IPS-18c (cell line): ENCODE measurements around the gene OVOL1.
"Not testable (repeated sequence)": the region's sequence is repeated elsewhere in the genome, so short reads cannot be mapped to it uniquely, and the experiment has no call there.

Experiments
- H3K4me3 ChIP-seq: 2 replicates; pipeline ENCODE4 v1.7.0; 2013; ENCODE audit warnings: low read depth, mild to moderate bottlenecking, low read length, moderate library complexity; ENCODE audit not compliant: insufficient read depth
- H3K9me3 ChIP-seq: one replicate; pipeline ENCODE4 v1.6.1; 2013; ENCODE audit warnings: mild to moderate bottlenecking, low read length, moderate library complexity; ENCODE audit not compliant: control insufficient read depth, insufficient read depth

Gene OVOL1

GRCh38 chr11:65821107-65821506 lies 34.2 kb downstream of the OVOL1 start:
- peaks cover 2% of the 10 kb centered on the region for H3K9me3 ChIP-seq
- no peak overlapping the region for H3K4me3 ChIP-seq

- Histone ChIP-seq H3K4me3 (no peak overlapping the region), H3K9me3 (peaks cover 2% of the 10 kb centered on the region)
Observed at GRCh38 chr11:65822776-65823528, 36.1 kb downstream of the OVOL1 start.

DNA sequence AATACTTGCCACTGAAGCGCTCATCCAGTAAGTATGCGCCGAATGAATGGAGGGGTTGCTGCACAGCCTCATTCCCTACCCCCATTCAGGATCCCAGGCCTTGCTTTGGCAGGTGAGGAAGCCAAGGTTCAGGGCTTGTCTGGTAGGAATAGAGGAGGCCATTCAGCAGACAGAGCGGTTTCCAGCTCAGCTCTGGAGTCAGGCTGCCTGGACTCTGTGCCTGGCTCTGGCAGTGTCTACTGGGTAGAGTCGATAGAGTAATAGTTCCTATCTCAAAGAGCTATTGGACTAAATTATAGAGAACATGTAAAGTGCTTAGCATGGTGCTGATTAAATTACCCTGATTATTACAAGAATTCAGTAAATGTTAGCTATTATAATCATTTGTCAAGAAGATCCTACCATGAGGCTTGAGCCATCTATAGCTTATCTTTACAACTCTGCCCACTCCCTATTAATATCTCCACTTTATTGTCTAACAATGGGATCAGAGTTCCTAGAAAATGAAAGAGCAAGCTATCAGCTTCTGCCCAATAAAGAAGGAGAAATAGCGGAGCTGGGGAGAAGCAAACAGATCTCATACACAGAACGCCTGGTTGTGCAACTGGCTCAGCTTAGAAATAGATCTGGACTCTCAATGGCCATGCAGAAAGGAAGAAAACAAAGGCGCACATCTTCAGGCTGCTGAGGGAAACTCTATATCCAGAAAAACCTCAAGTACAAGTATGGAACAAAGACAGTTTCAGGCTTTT lies 40.3 kb downstream of the OVOL1 start:
- Histone ChIP-seq H3K4me3 (no peak overlapping the region), H3K9me3 (no peaks in the 10 kb centered on the region)

- Histone ChIP-seq H3K4me3 (no peak overlapping the region), H3K9me3 (no peaks in the 10 kb centered on the region)
Observed at GRCh38 chr11:65829459-65829858, 42.6 kb downstream of the OVOL1 start.

DNA sequence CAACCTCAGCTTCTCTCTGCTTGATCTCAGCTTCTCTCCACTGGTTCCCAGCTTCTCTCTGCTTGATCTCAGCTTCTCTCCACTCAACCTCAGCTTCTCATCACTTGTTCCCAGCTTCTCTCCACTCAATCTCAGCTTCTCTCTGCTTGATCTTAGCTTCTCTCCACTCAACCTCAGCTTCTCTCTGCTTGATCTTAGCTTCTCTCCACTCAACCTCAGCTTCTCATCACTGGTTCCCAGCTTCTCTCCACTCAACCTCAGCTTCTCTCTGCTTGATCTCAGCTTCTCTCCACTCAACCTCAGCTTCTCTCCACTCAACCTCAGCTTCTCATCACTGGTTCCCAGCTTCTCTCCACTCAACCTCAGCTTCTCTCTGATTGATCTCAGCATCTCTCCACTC lies 45.4 kb downstream of the OVOL1 start:
- H3K4me3 ChIP-seq, H3K9me3 ChIP-seq: not testable (repeated sequence)

DNA sequence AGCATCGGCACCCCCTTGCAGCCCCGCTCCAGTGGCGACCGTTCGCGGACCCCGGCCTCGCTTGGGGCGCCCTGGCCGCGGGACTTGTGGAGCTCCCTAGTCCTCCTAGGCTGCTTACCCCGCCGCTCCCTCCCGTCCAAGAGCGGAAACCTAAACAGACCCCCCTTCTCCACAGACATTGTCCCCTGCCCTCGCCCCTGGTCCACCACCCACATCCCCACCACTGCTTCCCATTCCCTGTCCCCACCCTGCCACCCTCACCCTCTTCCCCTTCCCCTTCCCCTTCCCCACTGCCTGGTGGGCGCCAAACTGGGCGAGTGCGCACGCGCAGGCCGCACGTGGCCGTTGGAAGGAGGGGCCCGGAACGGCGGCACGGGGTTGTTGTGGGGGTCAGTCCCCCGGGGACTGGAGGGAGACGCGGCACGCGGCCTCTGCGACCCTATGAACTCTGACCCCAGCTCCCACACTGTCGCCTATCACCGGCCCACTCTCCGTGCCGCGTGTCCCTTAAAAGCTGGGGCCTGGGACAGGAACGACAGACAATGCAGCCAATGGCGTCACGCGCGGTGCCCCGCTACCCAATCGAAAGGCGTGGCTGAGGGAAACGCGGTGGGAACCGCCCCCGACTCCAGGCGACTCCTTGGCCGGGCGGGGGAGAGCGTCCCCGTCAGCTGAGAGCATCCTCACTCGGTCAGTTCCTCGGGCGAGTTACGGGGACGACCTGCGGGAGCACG lies 46.6 kb downstream of the OVOL1 start, which contains the start of gene SNX32:
Gene SNX32, plus strand, starts transcription at position 667 of the 734 bp plus-strand sequence. CDS start 103 bp downstream, outside the sequence.
- no peaks in the 10 kb centered on the region for H3K9me3 ChIP-seq
- H3K4me3 ChIP-seq, result peak within 1 kb of the TSS; percentile 78

- H3K4me3 ChIP-seq, result peak overlapping the region; percentile 78
Observed at GRCh38 chr11:65834202-65834601, 47.3 kb downstream of the OVOL1 start.

GRCh38 chr11:65842144-65842543 lies 55.3 kb downstream of the OVOL1 start:
- no peaks in the 10 kb centered on the region for H3K9me3 ChIP-seq
- H3K4me3 ChIP-seq, result no peak overlapping the region

More at GRCh38 chr11:65834202-65834601, 47.3 kb downstream of the OVOL1 start:
- H3K9me3 ChIP-seq, result no peaks in the 10 kb centered on the region

- no peaks in the 10 kb centered on the region for H3K9me3 ChIP-seq
Observed at GRCh38 chr11:65843811-65844210, 56.9 kb downstream of the OVOL1 start.

DNA sequence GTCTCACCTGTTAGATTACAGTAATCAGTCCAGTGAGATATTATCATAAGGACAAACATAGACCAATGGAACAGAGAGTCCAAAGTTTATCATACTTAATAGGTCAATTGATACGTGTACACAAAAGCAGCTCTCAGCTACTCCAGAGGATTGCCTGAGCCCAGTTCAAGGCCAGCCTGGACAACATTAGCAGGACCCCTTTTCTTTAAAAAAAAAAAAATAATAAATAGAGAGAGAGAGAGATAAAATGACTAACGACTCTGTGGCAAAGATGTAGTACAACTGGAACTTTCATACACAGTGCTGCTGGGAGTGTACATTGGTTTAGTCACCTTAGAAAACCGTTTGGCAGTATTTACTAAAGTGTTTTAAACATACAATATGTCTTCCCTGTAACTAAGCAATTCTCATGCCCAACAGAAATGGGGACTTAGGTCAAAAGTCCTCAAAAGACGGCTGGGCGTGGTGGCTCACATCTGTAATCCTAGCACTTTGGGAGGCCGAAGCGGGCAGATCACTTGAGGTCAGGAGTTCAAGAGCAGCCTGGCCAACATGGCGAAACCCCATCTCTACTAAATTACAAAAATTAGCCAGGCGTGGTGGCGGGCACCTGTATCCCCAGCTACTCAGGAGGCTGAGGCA lies 57.5 kb downstream of the OVOL1 start:
- no peak overlapping the region for H3K4me3 ChIP-seq
- no peaks in the 10 kb centered on the region for H3K9me3 ChIP-seq

More at GRCh38 chr11:65843811-65844210, 56.9 kb downstream of the OVOL1 start:
- no peak overlapping the region for H3K4me3 ChIP-seq
